ENCODE data around the gene REEP1. TPM values are rescaled to one million over a fixed set of nuclear protein-coding genes. Genes with fewer than 3 reads are reported as not detected.
A peak's percentile ranks its signal among the peaks of the same experiment; 100 is the strongest.

REEP1 gene
- total and polyA plus RNA-seq, 9 of the 15 experiments (the other 6 are each of a cell fraction or from before 2014, with no cell fraction given): 0.11 to 0.67 (median 0.13) TPM

DNA sequence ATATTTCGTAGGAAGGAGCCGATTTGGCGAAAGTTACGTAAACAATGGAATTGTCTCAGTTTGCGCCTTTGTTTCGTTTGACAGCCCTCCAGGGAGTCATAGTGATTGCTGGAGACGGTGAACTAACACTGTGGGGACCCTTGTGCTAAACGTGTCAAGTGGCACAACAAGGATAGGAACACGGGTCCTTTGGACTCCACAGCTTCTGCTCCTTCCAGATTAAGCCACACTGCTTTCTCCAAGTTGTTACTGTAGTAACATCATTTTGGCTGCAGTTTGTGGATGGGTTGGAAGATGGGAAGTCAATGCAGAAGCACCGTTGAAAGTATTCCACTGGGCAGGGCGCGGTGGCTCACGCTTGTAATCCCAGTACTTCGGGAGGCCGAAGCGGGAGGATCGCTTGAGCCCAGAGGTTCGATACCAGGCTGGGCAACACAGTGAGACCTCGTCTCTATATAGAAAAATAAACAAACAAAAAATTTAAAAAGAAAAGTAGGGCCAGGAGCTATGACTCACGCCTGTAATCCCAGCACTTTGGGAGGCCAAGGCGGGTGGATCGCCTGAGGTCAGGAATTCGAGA, 141.5 kb downstream of the REEP1 start (continued):
- TF ChIP-seq, protein P1, sequence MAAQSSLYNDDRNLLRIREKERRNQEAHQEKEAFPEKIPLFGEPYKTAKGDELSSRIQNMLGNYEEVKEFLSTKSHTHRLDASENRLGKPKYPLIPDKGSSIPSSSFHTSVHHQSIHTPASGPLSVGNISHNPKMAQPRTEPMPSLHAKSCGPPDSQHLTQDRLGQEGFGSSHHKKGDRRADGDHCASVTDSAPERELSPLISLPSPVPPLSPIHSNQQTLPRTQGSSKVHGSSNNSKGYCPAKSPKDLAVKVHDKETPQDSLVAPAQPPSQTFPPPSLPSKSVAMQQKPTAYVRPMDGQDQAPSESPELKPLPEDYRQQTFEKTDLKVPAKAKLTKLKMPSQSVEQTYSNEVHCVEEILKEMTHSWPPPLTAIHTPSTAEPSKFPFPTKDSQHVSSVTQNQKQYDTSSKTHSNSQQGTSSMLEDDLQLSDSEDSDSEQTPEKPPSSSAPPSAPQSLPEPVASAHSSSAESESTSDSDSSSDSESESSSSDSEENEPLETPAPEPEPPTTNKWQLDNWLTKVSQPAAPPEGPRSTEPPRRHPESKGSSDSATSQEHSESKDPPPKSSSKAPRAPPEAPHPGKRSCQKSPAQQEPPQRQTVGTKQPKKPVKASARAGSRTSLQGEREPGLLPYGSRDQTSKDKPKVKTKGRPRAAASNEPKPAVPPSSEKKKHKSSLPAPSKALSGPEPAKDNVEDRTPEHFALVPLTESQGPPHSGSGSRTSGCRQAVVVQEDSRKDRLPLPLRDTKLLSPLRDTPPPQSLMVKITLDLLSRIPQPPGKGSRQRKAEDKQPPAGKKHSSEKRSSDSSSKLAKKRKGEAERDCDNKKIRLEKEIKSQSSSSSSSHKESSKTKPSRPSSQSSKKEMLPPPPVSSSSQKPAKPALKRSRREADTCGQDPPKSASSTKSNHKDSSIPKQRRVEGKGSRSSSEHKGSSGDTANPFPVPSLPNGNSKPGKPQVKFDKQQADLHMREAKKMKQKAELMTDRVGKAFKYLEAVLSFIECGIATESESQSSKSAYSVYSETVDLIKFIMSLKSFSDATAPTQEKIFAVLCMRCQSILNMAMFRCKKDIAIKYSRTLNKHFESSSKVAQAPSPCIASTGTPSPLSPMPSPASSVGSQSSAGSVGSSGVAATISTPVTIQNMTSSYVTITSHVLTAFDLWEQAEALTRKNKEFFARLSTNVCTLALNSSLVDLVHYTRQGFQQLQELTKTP (IDR thresholded peaks at IDR 0.05; ENCODE audit: low read depth in 1 of 2, partially characterized antibody in 2 of 2): peak; percentile 27 to 50
- TF ChIP-seq, protein P2, sequence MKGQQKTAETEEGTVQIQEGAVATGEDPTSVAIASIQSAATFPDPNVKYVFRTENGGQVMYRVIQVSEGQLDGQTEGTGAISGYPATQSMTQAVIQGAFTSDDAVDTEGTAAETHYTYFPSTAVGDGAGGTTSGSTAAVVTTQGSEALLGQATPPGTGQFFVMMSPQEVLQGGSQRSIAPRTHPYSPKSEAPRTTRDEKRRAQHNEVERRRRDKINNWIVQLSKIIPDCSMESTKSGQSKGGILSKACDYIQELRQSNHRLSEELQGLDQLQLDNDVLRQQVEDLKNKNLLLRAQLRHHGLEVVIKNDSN (CRISPR knock-in tag; IDR thresholded peaks at IDR 0.05): no peak
- TF ChIP-seq ZNF584 (CRISPR knock-in tag; IDR thresholded peaks at IDR 0.05; ENCODE audit: low read depth) (no peak), SPI1 (IDR thresholded peaks at IDR 0.05; ENCODE audit: borderline replicate concordance, low read depth, low read length) (peak; percentile 63; the same call in 1 of the 2 replicates), L3MBTL2 (IDR thresholded peaks at IDR 0.05) (0 out of 2 replicates have a peak, but pooled peaks have one; percentile 4), TOE1 (IDR thresholded peaks at IDR 0.05; ENCODE audit: borderline replicate concordance) (no peak), TOE1 (CRISPR knock-in tag; IDR thresholded peaks at IDR 0.05; ENCODE audit: borderline replicate concordance, low read depth) (no peak), ZNF143 (CRISPR knock-in tag; IDR thresholded peaks at IDR 0.05) (no peak), KDM1A (IDR thresholded peaks at IDR 0.05) (0 out of 4 replicates have a peak, but pooled peaks of 1 of the 2 experiments have one; percentile 41), BRD9 (IDR thresholded peaks at IDR 0.05; ENCODE audit: low read depth, partially characterized antibody) (peak; percentile 23), CBX2 (IDR thresholded peaks at IDR 0.05; ENCODE audit: insufficient read depth, low read length, poor library complexity, severe bottlenecking) (no peak), ZSCAN29 (IDR thresholded peaks at IDR 0.05) (no peak), TCF7 (IDR thresholded peaks at IDR 0.05; ENCODE audit: borderline replicate concordance) (no peak), NR2C1 (IDR thresholded peaks at IDR 0.05) (peak; percentile 7; the same call in 1 of the 2 replicates), NR2C1 (tag; IDR thresholded peaks at IDR 0.05) (0 out of 2 replicates have a peak, but pooled peaks have one; percentile 7), NFRKB (IDR thresholded peaks at IDR 0.05; ENCODE audit: low read depth) (peak; percentile 11), SOX6 (IDR thresholded peaks at IDR 0.05) (peak; percentile 71; the same call in 1 of the 2 replicates), TRIM28 (IDR thresholded peaks at IDR 0.05) (peak; percentile 35; the same call in 1 of the 2 replicates), POLR2AphosphoS2 (IDR thresholded peaks at IDR 0.05; ENCODE audit: low read length) (no peak), ZBED1 (IDR thresholded peaks at IDR 0.05) (0 out of 2 replicates have a peak, but pooled peaks have one; percentile 9), FOSL1 (tag; conservative IDR thresholded peaks at IDR 0.05) (peak; percentile 42; the same call in 1 of the 2 replicates), HMGN3 (IDR thresholded peaks at IDR 0.05; ENCODE audit: borderline replicate concordance, extremely low read depth, insufficient read length, low read depth, low read length) (no peak), FOXJ2 (tag; IDR thresholded peaks at IDR 0.05) (peak; percentile 63; the same call in 1 of the 2 replicates)
- TF ChIP-seq, protein P3, sequence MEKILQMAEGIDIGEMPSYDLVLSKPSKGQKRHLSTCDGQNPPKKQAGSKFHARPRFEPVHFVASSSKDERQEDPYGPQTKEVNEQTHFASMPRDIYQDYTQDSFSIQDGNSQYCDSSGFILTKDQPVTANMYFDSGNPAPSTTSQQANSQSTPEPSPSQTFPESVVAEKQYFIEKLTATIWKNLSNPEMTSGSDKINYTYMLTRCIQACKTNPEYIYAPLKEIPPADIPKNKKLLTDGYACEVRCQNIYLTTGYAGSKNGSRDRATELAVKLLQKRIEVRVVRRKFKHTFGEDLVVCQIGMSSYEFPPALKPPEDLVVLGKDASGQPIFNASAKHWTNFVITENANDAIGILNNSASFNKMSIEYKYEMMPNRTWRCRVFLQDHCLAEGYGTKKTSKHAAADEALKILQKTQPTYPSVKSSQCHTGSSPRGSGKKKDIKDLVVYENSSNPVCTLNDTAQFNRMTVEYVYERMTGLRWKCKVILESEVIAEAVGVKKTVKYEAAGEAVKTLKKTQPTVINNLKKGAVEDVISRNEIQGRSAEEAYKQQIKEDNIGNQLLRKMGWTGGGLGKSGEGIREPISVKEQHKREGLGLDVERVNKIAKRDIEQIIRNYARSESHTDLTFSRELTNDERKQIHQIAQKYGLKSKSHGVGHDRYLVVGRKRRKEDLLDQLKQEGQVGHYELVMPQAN (IDR thresholded peaks at IDR 0.05; ENCODE audit: borderline replicate concordance): peak; percentile 9; the same call in 1 of the 2 replicates
